ENCODE measurements around the gene TMPRSS4.

DNA sequence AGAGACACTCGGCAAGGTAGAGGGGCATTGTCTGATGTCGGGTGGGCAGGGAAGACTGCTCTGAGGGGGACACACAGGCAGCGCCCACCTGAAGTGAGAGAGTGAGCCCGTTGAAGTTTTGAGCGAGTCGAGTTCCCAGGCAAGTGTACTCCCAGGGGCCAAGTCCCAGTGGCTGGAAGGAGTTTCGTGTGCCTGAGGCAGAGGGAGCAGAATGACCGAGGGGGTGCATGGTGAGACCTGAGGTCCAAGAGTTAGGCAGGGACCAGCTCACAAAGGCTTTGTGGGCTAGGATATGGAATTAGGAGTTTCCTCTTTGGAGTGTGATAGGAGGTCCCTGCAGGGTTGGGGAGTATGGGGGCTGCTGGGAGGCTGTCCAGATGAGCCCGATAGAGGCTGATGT lies 93.4 kb downstream of the TMPRSS4 start:
- TF ChIP-seq CTCF (conservative IDR thresholded peaks at IDR 0.05; ENCODE audit: low read depth, low read length) (no peak), POLR2A (IDR thresholded peaks at IDR 0.05; ENCODE audit: low read depth, low read length) (no peak), RCOR1 (IDR thresholded peaks at IDR 0.05; ENCODE audit: insufficient replicate concordance, low read length) (no peak), RAD21 (IDR thresholded peaks at IDR 0.05; ENCODE audit: low read length) (no peak), USF2 (IDR thresholded peaks at IDR 0.05; ENCODE audit: low read depth, low read length) (no peak)

All from IMR-90 (cell line).